ENCODE measurements around the gene KCNJ9. TPM values are rescaled to one million over a fixed set of nuclear protein-coding genes. Genes with fewer than 3 reads are reported as not detected.

Gene KCNJ9
- total and polyA plus RNA-seq, 10 of the 15 experiments (the other 5 are each of a cell fraction or from before 2014, with no cell fraction given): 0.12 TPM; not detected in 9

DNA sequence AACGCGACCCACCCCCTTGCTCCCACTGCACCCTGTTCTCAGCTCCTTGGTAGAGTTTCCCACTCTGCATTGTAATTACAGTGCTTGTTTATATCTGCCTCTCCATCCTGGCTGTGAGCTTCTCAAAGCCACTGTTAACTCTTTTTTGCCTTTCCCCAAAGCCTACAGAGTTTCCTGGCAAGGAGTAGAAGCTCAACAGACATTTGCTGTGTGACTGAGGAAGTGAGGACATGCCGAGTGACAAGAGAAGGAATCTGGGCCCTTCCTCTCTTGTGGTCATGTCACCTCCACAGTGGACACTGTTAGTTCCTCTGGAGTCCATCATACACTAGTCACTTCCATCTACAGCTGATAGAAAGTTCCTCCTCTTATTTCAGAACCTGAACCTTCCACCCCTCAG is 23.1 kb downstream of the KCNJ9 start:
- Histone ChIP-seq H3K27ac (ENCODE audit: control insufficient read depth, insufficient read depth) (no peak overlapping the region), H3K4me3 (no peak overlapping the region), H4K20me1 (ENCODE audit: control insufficient read depth, insufficient read depth) (no peaks in the 10 kb centered on the region), H3K79me2 (ENCODE audit: control insufficient read depth, insufficient read depth, low read length) (no peaks in the 10 kb centered on the region), H3K9me3 (replicated peaks; ENCODE audit: control insufficient read depth, insufficient read depth, low read length) (no peaks in the 10 kb centered on the region), H3K4me1 (ENCODE audit: control insufficient read depth, insufficient read depth, low read length) (peaks cover 4% of the 10 kb centered on the region), H3K4me2 (ENCODE audit: control insufficient read depth, insufficient read depth) (no peak overlapping the region), H3K36me3 (ENCODE audit: control insufficient read depth in 2 of 2, insufficient read depth in 2 of 2, low read length in 1 of 2) (no peaks in the 10 kb centered on the region; a peak in 1 of 4 replicates), H3K9ac (ENCODE audit: control insufficient read depth, insufficient read depth, low read length) (no peak overlapping the region), H2AFZ (ENCODE audit: control insufficient read depth, low read depth, low read length) (no peak overlapping the region), H3K27me3 (replicated peaks in 1 of 2; ENCODE audit: control insufficient read depth in 2 of 2, insufficient read depth in 2 of 2, low read length in 1 of 2) (no peaks in the 10 kb centered on the region; a peak in 1 of 4 replicates)
- in situ Hi-C loops (cut with MboI) (no loop called here), intact Hi-C loops (cut with micrococcal nuclease; ENCODE audit: unreplicated experiment) (no loop called here)
- WGBS (ENCODE audit: insufficient coverage, insufficient replicate concordance, low lambda C conversion rate, missing lambda C conversion rate): 90% methylated on average over 3 of the region's 3 CpGs
- DNase-seq (ENCODE audit: low read depth, low spot score): no peak
- TF ChIP-seq WRNIP1 (IDR thresholded peaks at IDR 0.05; ENCODE audit: borderline replicate concordance, low read depth, low read length) (no peak), STAT3 (IDR thresholded peaks at IDR 0.05; ENCODE audit: low read depth, low read length) (no peak), ZNF217 (IDR thresholded peaks at IDR 0.05) (no peak)
- TF ChIP-seq, protein P1, sequence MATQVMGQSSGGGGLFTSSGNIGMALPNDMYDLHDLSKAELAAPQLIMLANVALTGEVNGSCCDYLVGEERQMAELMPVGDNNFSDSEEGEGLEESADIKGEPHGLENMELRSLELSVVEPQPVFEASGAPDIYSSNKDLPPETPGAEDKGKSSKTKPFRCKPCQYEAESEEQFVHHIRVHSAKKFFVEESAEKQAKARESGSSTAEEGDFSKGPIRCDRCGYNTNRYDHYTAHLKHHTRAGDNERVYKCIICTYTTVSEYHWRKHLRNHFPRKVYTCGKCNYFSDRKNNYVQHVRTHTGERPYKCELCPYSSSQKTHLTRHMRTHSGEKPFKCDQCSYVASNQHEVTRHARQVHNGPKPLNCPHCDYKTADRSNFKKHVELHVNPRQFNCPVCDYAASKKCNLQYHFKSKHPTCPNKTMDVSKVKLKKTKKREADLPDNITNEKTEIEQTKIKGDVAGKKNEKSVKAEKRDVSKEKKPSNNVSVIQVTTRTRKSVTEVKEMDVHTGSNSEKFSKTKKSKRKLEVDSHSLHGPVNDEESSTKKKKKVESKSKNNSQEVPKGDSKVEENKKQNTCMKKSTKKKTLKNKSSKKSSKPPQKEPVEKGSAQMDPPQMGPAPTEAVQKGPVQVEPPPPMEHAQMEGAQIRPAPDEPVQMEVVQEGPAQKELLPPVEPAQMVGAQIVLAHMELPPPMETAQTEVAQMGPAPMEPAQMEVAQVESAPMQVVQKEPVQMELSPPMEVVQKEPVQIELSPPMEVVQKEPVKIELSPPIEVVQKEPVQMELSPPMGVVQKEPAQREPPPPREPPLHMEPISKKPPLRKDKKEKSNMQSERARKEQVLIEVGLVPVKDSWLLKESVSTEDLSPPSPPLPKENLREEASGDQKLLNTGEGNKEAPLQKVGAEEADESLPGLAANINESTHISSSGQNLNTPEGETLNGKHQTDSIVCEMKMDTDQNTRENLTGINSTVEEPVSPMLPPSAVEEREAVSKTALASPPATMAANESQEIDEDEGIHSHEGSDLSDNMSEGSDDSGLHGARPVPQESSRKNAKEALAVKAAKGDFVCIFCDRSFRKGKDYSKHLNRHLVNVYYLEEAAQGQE (IDR thresholded peaks at IDR 0.05; ENCODE audit: low read depth, low read length): no peak
- TF ChIP-seq, protein P2, sequence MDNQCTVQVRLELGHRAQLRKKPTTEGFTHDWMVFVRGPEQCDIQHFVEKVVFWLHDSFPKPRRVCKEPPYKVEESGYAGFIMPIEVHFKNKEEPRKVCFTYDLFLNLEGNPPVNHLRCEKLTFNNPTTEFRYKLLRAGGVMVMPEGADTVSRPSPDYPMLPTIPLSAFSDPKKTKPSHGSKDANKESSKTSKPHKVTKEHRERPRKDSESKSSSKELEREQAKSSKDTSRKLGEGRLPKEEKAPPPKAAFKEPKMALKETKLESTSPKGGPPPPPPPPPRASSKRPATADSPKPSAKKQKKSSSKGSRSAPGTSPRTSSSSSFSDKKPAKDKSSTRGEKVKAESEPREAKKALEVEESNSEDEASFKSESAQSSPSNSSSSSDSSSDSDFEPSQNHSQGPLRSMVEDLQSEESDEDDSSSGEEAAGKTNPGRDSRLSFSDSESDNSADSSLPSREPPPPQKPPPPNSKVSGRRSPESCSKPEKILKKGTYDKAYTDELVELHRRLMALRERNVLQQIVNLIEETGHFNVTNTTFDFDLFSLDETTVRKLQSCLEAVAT (IDR thresholded peaks at IDR 0.05): no peak
- TF ChIP-seq, protein P3, sequence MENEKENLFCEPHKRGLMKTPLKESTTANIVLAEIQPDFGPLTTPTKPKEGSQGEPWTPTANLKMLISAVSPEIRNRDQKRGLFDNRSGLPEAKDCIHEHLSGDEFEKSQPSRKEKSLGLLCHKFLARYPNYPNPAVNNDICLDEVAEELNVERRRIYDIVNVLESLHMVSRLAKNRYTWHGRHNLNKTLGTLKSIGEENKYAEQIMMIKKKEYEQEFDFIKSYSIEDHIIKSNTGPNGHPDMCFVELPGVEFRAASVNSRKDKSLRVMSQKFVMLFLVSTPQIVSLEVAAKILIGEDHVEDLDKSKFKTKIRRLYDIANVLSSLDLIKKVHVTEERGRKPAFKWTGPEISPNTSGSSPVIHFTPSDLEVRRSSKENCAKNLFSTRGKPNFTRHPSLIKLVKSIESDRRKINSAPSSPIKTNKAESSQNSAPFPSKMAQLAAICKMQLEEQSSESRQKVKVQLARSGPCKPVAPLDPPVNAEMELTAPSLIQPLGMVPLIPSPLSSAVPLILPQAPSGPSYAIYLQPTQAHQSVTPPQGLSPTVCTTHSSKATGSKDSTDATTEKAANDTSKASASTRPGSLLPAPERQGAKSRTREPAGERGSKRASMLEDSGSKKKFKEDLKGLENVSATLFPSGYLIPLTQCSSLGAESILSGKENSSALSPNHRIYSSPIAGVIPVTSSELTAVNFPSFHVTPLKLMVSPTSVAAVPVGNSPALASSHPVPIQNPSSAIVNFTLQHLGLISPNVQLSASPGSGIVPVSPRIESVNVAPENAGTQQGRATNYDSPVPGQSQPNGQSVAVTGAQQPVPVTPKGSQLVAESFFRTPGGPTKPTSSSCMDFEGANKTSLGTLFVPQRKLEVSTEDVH (IDR thresholded peaks at IDR 0.05; ENCODE audit: low read depth, partially characterized antibody): no peak
- TF ChIP-seq, protein P4, sequence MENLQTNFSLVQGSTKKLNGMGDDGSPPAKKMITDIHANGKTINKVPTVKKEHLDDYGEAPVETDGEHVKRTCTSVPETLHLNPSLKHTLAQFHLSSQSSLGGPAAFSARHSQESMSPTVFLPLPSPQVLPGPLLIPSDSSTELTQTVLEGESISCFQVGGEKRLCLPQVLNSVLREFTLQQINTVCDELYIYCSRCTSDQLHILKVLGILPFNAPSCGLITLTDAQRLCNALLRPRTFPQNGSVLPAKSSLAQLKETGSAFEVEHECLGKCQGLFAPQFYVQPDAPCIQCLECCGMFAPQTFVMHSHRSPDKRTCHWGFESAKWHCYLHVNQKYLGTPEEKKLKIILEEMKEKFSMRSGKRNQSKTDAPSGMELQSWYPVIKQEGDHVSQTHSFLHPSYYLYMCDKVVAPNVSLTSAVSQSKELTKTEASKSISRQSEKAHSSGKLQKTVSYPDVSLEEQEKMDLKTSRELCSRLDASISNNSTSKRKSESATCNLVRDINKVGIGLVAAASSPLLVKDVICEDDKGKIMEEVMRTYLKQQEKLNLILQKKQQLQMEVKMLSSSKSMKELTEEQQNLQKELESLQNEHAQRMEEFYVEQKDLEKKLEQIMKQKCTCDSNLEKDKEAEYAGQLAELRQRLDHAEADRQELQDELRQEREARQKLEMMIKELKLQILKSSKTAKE (IDR thresholded peaks at IDR 0.05; ENCODE audit: low read depth, poor library complexity, severe bottlenecking): no peak
- RAD21 ChIA-PET (ENCODE audit: unreplicated experiment): interaction anchor here (1.1 to 6.8 kb wide), 4 partner anchors 89 to 275 kb away, joined by 3 to 85 read pairs (median 24); no protein-coding TSS in a partner anchor
- POLR2A ChIA-PET: no interaction called here
- no TSS peak for BruUV-seq (replicated peaks)
- CTCF ChIA-PET: interaction anchor here (0.6 to 11.6 kb wide), 18 partner anchors 8 to 272 kb away, joined by 3 to 189 read pairs (median 4); partner anchors contain the start of genes CASQ1 and PEX19
- ATAC-seq: no peak
- no peak for FAIRE-seq
- SMC1A ChIA-PET (ENCODE audit: uncharacterized antibody, unreplicated experiment): interaction anchor here (0.7 to 4.9 kb wide), 11 partner anchors 53 to 273 kb away, joined by 3 to 57 read pairs (median 4); partner anchors contain the start of gene CASQ1
